Heart left ventricle (tissue), 13 donors: ENCODE measurements around the gene M6PR.

Source experiments
- POLR2A ChIP-seq, 2 donors: fragments of 450-650 bp; IDR thresholded peaks; one replicate each; pipeline ENCODE4 v1.6.1; 2017; ENCODE audit warnings: antibody characterized with exemption in 2 of 2, mild to moderate bottlenecking in 2 of 2, moderate library complexity in 2 of 2
- TF ChIP-seq, protein P1 (sequence below), 12 donors: fragments of 200-600 bp; sonication (generic) in 4 of 12; IDR thresholded peaks; one replicate each; pipeline versions ENCODE4 v1.5.0 to v1.8.0; 2018 to 2022; ENCODE audit warnings: antibody characterized with exemption in 12 of 12, mild to moderate bottlenecking in 5 of 12
- donor health status: ischemic (EF 13 %, LVEDD 7.1; RV severe dilation, severe dysfunction).
- donor health status: DM: no; HTN: yes; CAD: no.
- donor health status: DM: no; HTN: no; CAD: no.
- donor health status: ischemic (EF 25% LVEDD 6.9; RV normal size, moderate dysfunction).
- donor health status: ischemic (EF 25% LVEDD 5.7; RV mildly dilated, moderate dysfunction).
- donor health status: ischemic (EF 35%, LVEDD 5.7; RV mildly dilated, moderate dysfunction).
- donor health status: nonischemic (EF 11% LVEDD 7.7; RV severe dilation, severe dysfunction).
- donor health status: DM: yes; HTN: yes; CAD: no.
- donor health status: PGD.
- donor health status: ischemic (EF 29% LVEDD 5.4; RV normal size, mild dysfunction).
- donor health status: nonischemic (EF 23%, LVEDD 6.1; RV moderate dilation, normal function).

DNA sequence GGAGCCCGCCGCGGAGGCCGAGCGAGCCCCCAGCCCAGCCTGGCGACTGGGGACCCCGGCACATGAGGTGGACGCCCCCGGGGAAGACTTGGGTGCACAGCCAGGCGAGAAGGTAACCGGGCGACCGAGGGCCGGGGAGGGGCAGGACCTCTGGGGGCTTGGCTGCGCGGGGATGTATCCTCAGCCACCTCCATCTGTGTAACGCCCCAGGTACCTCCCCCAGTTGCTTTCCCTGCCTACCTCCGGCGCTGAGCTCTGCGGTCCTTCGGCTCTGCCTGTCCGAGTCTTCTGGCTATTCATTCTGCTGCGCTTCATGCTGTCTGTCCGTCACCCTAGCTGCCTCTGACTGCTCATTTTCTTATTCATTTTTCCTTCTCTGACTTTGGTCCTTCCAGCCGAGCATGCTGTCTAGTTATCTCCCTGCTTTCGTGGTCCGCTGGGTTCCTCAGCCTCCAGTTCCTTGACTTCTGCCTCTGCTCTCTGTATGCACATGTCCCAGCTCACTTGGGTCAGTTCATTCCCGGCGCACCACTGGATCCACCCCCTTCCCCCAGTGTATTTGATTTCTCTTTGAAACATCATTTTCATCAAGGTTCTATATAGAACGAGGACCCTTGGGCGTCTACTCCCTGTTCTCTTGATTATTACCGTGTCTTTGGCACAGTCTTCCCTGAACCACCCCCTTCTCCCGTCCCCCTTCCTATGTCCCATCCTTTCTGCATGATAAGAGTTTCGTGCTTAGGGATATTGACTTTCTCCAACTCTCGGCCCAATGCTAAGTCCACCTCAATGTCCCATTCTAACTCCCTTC, 34.5 kb downstream of the M6PR start:
- TF ChIP-seq, protein P1, sequence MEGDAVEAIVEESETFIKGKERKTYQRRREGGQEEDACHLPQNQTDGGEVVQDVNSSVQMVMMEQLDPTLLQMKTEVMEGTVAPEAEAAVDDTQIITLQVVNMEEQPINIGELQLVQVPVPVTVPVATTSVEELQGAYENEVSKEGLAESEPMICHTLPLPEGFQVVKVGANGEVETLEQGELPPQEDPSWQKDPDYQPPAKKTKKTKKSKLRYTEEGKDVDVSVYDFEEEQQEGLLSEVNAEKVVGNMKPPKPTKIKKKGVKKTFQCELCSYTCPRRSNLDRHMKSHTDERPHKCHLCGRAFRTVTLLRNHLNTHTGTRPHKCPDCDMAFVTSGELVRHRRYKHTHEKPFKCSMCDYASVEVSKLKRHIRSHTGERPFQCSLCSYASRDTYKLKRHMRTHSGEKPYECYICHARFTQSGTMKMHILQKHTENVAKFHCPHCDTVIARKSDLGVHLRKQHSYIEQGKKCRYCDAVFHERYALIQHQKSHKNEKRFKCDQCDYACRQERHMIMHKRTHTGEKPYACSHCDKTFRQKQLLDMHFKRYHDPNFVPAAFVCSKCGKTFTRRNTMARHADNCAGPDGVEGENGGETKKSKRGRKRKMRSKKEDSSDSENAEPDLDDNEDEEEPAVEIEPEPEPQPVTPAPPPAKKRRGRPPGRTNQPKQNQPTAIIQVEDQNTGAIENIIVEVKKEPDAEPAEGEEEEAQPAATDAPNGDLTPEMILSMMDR (IDR thresholded peaks at IDR 0.05), result no peak
- no peak for TF ChIP-seq POLR2A (IDR thresholded peaks at IDR 0.05)
